Astrocyte of the cerebellum (primary cell): ENCODE results near the gene TJAP1.

Experiments used
- DNase-seq: peaks from one replicate; pipeline ENCODE4 v3.0.0-alpha.2; 2011; ENCODE audit warnings: low read depth
- H3K4me3 ChIP-seq: 2 replicates; pipeline ENCODE4 v1.5.1; 2011; ENCODE audit warnings: mild to moderate bottlenecking, low read depth, low read length, moderate library complexity
- in situ Hi-C: cut with HindIII; loops from 2 replicates; pipeline ENCODE4 v1.10.0; 2017; ENCODE audit warnings: low sequenced_read_pairs
- TF ChIP-seq, protein P1 (sequence below): IDR thresholded peaks from 2 replicates; pipeline ENCODE4 v1.5.1; 2012; ENCODE audit warnings: low read length, low read depth, moderate library complexity, mild to moderate bottlenecking; ENCODE audit errors: missing control alignments

The TJAP1 gene, protein sequence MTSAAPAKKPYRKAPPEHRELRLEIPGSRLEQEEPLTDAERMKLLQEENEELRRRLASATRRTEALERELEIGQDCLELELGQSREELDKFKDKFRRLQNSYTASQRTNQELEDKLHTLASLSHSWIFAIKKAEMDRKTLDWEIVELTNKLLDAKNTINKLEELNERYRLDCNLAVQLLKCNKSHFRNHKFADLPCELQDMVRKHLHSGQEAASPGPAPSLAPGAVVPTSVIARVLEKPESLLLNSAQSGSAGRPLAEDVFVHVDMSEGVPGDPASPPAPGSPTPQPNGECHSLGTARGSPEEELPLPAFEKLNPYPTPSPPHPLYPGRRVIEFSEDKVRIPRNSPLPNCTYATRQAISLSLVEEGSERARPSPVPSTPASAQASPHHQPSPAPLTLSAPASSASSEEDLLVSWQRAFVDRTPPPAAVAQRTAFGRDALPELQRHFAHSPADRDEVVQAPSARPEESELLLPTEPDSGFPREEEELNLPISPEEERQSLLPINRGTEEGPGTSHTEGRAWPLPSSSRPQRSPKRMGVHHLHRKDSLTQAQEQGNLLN

DNA sequence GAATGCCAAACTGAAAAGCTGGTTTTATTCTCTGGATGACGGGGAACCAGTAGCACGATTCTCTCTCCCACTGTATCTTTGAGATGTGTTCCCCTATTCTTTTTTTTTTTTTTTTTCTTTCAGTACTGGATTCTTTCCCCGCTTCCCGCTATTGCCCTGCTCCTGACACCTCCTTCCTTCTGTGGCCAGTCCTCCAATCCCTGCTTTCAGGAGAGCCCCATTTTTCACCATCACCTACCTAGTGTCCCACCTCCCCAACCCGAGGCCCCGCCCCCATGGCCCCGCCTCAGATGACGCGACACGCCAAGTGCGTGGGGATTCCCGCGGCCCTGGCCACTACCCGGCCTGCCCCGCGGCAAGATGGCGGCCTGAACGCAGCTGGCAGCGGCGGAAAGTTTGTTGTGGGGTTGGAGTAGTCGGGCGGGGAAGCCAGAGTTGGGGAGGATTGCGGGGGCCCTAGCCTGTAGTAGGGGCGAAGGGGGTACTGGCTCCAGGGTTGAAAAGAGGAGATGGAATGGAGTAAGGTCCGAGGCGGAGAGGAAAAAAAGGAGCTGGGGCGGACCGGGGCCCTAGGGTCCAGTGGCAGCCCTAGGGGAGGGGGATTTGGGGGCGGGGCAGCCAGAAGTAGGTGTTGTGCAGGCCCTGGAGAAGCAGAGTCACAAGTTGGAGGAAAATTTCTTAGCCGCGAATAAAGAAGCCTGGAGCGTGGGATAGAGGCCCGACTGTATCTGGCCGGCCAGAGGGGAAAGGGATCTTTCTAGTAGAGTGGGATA lies at the start of gene TJAP1:
Gene TJAP1, plus strand, starts transcription at position 336 of the 773 bp plus-strand sequence. CDS start 21,432 bp downstream, outside the sequence.
- in situ Hi-C loops: no loop called here
- peak; percentile 68 for DNase-seq
- peak within 1 kb of the TSS; percentile 68 for H3K4me3 ChIP-seq

DNA sequence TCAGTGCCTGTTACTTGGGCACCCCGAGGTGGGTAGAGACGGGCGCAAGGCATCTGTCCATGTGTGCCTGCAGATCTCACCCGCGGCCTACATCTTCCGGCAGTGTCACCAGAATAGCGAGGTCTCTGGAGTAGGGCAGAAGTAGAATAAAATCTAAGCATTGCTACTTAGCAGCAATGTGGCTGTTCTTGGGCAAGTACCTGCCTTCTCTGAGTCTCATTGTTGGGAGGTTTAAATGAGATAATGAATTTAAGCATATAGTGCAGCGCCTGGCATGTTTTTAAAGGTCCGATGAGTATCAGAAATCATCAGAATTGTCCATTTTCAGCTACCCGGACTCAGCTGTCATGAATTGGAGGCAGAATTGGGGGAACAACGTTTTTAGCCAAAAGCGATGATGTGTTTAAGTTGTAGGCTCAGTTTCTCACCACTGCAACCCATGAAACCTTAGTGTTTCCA lies 49.2 kb upstream of the TJAP1 start:
- H3K4me3 ChIP-seq: peak overlapping the region; percentile 77
- TF ChIP-seq, protein P1, sequence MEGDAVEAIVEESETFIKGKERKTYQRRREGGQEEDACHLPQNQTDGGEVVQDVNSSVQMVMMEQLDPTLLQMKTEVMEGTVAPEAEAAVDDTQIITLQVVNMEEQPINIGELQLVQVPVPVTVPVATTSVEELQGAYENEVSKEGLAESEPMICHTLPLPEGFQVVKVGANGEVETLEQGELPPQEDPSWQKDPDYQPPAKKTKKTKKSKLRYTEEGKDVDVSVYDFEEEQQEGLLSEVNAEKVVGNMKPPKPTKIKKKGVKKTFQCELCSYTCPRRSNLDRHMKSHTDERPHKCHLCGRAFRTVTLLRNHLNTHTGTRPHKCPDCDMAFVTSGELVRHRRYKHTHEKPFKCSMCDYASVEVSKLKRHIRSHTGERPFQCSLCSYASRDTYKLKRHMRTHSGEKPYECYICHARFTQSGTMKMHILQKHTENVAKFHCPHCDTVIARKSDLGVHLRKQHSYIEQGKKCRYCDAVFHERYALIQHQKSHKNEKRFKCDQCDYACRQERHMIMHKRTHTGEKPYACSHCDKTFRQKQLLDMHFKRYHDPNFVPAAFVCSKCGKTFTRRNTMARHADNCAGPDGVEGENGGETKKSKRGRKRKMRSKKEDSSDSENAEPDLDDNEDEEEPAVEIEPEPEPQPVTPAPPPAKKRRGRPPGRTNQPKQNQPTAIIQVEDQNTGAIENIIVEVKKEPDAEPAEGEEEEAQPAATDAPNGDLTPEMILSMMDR: no peak
- in situ Hi-C loops: no loop called here
- DNase-seq: no peak

More for the DNA sequence above, at the start of gene TJAP1:
- TF ChIP-seq, protein P1: no peak

DNA sequence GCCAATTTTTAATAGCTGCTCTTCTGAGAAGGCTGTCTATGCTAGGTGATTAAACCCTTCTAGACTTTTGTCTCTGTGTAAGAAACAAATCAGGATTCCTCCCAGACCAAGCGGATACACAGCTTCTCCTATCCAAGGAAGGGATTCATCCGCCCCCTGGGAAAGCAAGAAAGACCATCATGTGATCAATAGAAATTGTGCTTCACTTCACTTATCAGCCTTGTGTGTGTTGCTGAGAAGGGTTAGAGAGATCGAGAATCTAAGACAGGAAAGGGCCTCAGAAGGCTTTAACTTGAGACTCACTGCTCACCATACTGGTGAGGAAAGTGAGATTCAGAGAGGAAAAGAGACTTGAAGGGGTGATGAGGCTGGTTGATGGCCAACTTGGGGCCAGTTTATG lies 48.5 kb upstream of the TJAP1 start:
- no peak for DNase-seq
- in situ Hi-C loops: no loop called here
- H3K4me3 ChIP-seq: peak overlapping the region; percentile 77
- TF ChIP-seq, protein P1: no peak

DNA sequence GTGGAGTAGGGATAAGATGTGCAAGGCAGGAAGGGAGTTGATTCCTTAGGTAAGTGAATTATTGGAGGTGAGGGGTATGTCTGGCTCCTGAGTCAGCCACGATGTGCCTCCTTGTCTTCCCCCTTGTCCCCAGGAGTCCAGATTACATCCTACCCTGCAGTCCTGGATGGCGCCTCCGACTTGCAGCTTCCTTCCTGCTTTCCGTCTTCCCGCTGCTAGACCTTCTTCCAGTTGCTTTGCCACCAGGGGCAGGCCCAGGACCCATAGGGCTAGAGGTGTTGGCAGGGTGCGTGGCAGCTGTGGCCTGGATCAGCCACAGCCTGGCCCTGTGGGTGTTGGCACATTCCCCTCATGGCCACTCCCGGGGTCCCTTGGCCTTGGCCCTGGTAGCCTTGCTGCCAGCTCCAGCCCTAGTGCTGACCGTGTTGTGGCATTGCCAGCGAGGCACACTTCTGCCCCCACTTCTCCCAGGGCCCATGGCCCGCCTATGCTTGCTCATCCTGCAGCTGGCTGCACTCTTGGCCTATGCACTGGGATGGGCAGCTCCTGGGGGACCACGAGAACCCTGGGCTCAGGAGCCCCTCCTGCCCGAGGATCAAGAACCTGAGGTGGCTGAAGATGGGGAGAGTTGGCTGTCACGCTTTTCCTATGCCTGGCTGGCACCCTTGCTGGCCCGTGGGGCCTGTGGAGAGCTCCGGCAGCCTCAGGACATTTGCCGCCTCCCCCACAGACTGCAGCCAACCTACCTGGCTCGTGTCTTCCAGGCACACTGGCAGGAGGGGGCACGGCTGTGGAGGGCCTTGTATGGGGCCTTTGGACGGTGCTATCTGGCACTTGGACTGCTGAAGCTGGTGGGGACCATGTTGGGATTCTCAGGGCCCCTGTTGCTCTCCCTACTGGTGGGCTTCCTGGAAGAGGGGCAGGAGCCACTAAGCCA lies 45.1 kb upstream of the TJAP1 start:
- in situ Hi-C loops: no loop called here

DNA sequence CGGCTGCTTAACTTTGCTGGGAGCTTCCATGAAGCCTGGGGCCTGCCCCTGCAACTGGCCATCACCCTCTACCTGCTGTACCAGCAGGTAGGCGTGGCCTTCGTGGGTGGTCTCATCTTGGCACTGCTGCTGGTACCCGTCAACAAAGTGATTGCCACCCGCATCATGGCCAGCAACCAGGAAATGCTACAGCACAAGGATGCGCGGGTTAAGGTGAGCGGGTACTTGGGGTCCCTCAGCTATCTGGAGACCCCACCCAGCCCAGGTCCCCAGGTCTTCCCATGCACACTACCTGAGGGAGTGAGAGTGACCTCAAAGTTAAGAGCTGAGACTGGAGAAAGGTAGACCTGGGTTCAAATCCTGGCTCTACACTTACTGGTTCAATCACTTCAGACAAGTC lies 44.2 kb upstream of the TJAP1 start:
- TF ChIP-seq, protein P1: no peak
- in situ Hi-C loops: no loop called here
- H3K4me3 ChIP-seq: no peak overlapping the region
- DNase-seq: no peak

More for the DNA sequence above, 45.1 kb upstream of the TJAP1 start:
- H3K4me3 ChIP-seq: no peak overlapping the region
- TF ChIP-seq, protein P1: no peak
- no peak for DNase-seq
